ENCODE data around the gene FAM117A. TPM values are rescaled to one million over a fixed set of nuclear protein-coding genes. Genes with fewer than 3 reads are reported as not detected.

FAM117A gene
- polyA plus RNA-seq, 1 experiment = 3.9 TPM

- TF ChIP-seq, protein P1, sequence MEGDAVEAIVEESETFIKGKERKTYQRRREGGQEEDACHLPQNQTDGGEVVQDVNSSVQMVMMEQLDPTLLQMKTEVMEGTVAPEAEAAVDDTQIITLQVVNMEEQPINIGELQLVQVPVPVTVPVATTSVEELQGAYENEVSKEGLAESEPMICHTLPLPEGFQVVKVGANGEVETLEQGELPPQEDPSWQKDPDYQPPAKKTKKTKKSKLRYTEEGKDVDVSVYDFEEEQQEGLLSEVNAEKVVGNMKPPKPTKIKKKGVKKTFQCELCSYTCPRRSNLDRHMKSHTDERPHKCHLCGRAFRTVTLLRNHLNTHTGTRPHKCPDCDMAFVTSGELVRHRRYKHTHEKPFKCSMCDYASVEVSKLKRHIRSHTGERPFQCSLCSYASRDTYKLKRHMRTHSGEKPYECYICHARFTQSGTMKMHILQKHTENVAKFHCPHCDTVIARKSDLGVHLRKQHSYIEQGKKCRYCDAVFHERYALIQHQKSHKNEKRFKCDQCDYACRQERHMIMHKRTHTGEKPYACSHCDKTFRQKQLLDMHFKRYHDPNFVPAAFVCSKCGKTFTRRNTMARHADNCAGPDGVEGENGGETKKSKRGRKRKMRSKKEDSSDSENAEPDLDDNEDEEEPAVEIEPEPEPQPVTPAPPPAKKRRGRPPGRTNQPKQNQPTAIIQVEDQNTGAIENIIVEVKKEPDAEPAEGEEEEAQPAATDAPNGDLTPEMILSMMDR (IDR thresholded peaks at IDR 0.05; ENCODE audit: insufficient read depth, low read depth, low read length) = no peak
- Histone ChIP-seq H3K36me3 (ENCODE audit: control insufficient read depth, insufficient read depth, low read length) (peaks cover 28% of the 10 kb centered on the region), H3K27me3 (ENCODE audit: control insufficient read depth, insufficient read depth, low read length) (no peaks in the 10 kb centered on the region), H3K4me3 (ENCODE audit: low read depth, low read length) (no peak overlapping the region)
- DNase-seq (ENCODE audit: low read depth) = no peak
- ChIA-PET POLR2A (no interaction called here), CTCF (interaction anchor here (0.5 to 26.0 kb wide), 4 partner anchors 118 to 150 kb away, joined by 4 to 638 read pairs (median 7); partner anchors contain the start of gene NXPH3)
These were observed 63.0 kb downstream of the FAM117A start for GRCh38 chr17:49700960-49701359.

GRCh38 chr17:49699966-49700575 is 63.9 kb downstream of the FAM117A start:
- ChIA-PET POLR2A (no interaction called here), CTCF (interaction anchor here (0.6 to 26.0 kb wide), 7 partner anchors 8 to 361 kb away, joined by 3 to 638 read pairs (median 4); partner anchors contain the start of genes NXPH3 and SLC35B1)
- H3K4me3 ChIP-seq (ENCODE audit: low read depth, low read length) = no peak overlapping the region
- TF ChIP-seq, protein P1 (IDR thresholded peaks at IDR 0.05; ENCODE audit: insufficient read depth, low read depth, low read length) = no peak
- peaks cover 25% of the 10 kb centered on the region for H3K36me3 ChIP-seq (ENCODE audit: control insufficient read depth, insufficient read depth, low read length)
- no peaks in the 10 kb centered on the region for H3K27me3 ChIP-seq (ENCODE audit: control insufficient read depth, insufficient read depth, low read length)
- no peak for DNase-seq (ENCODE audit: low read depth)

- TF ChIP-seq, protein P1 (IDR thresholded peaks at IDR 0.05; ENCODE audit: insufficient read depth, low read depth, low read length) = no peak
- Histone ChIP-seq H3K36me3 (ENCODE audit: control insufficient read depth, insufficient read depth, low read length) (peaks cover 12% of the 10 kb centered on the region), H3K27me3 (ENCODE audit: control insufficient read depth, insufficient read depth, low read length) (no peaks in the 10 kb centered on the region), H3K4me3 (ENCODE audit: low read depth, low read length) (no peak overlapping the region)
- POLR2A ChIA-PET = no interaction called here
- DNase-seq (ENCODE audit: low read depth) = no peak
- CTCF ChIA-PET = interaction anchor here (1.1 to 26.0 kb wide), 5 partner anchors 11 to 165 kb away, joined by 3 to 638 read pairs (median 11); partner anchors contain the start of genes NXPH3 and SLC35B1
These were observed 65.9 kb downstream of the FAM117A start for GRCh38 chr17:49698005-49698404.

DNA sequence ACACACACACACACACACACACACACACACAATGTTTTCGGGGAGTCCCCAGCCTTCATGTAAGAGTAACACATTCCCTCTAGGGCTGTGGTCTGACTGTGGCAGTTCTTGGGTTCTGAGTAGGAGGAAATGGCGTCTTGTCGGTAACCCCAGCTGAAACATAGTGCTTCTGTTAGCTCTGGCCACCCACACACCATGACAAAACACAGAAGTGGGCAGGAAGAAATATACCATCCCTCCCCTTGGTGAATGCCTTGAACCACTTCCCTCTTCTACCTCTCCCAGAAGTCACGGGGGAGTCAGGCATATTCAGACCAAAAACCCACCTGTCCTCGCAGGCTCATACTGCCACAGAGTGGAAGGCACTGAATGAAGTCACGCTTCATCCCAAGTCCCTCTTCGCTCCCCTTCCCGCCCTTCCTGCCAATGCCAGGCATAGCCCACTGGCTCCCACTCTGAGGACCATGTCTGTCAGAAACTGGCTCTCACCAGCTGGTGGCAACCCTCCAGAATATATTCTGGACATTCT is 67.6 kb downstream of the FAM117A start:
- no peak for DNase-seq (ENCODE audit: low read depth)
- POLR2A ChIA-PET = no interaction called here
- H3K4me3 ChIP-seq (ENCODE audit: low read depth, low read length) = no peak overlapping the region
- CTCF ChIA-PET = interaction anchor here (0.7 to 26.0 kb wide), 21 partner anchors 8 to 302 kb away, joined by 3 to 638 read pairs (median 4); partner anchors contain the start of genes NXPH3 and SLC35B1
- H3K36me3 ChIP-seq (ENCODE audit: control insufficient read depth, insufficient read depth, low read length) = peaks cover 6% of the 10 kb centered on the region
- no peaks in the 10 kb centered on the region for H3K27me3 ChIP-seq (ENCODE audit: control insufficient read depth, insufficient read depth, low read length)
- TF ChIP-seq, protein P1 (IDR thresholded peaks at IDR 0.05; ENCODE audit: insufficient read depth, low read depth, low read length) = no peak

GRCh38 chr17:49695698-49696232 is 68.2 kb downstream of the FAM117A start:
- DNase-seq (ENCODE audit: low read depth) = no peak
- TF ChIP-seq, protein P1 (IDR thresholded peaks at IDR 0.05; ENCODE audit: insufficient read depth, low read depth, low read length) = no peak
- ChIA-PET POLR2A (no interaction called here), CTCF (interaction anchor here (0.6 to 26.0 kb wide), 24 partner anchors 8 to 303 kb away, joined by 3 to 638 read pairs (median 4); partner anchors contain the start of genes NXPH3 and SLC35B1)
- no peak overlapping the region for H3K4me3 ChIP-seq (ENCODE audit: low read depth, low read length)
- H3K36me3 ChIP-seq (ENCODE audit: control insufficient read depth, insufficient read depth, low read length) = peaks cover 4% of the 10 kb centered on the region; the same call in 1 of the 2 replicates
- H3K27me3 ChIP-seq (ENCODE audit: control insufficient read depth, insufficient read depth, low read length) = no peaks in the 10 kb centered on the region
